Mucosa of descending colon (tissue), 3 donors: ENCODE measurements around the gene GLIPR1L2. TPM values are rescaled to one million over a fixed set of nuclear protein-coding genes. Genes with fewer than 3 reads are reported as not detected.
A peak's percentile ranks its signal among the peaks of the same experiment; 100 is the strongest.
"Not testable (repeated sequence)": the region's sequence is repeated elsewhere in the genome, so short reads cannot be mapped to it uniquely, and the experiment has no call there.

Source experiments
- ATAC-seq: fragments of 200-7000 bp; cut with Tn5 transposase; one replicate; pipeline ENCODE4 v1.9.1; 2020; ENCODE audit warnings: mild to moderate bottlenecking, moderate library complexity
- DNase-seq, 3 donors: peaks; one replicate each; pipeline ENCODE4 v3.0.0-alpha.2; 2020
- H3K36me3 ChIP-seq: fragments of 200-600 bp; one replicate; pipeline ENCODE4 v1.8.0; 2021; ENCODE audit warnings: low read depth, mild to moderate bottlenecking
- H3K4me1 ChIP-seq: fragments of 200-600 bp; one replicate; pipeline ENCODE4 v1.8.0; 2021; ENCODE audit warnings: low read depth, mild to moderate bottlenecking
- H3K4me3 ChIP-seq: fragments of 200-600 bp; one replicate; pipeline ENCODE4 v1.8.0; 2021; ENCODE audit warnings: mild to moderate bottlenecking
- H3K9me3 ChIP-seq: fragments of 200-600 bp; one replicate; pipeline ENCODE4 v1.8.0; 2021; ENCODE audit warnings: mild to moderate bottlenecking
- CTCF ChIP-seq: fragments of 200-600 bp; IDR thresholded peaks from one replicate; pipeline ENCODE4 v1.8.0; 2022; ENCODE audit warnings: antibody characterized with exemption, mild to moderate bottlenecking
- intact Hi-C, 2 donors: fragments of 100-400 bp; cut with DNase I in 1 of 2; cut with micrococcal nuclease in 1 of 2; formaldehyde crosslinking; loops; one replicate each; pipeline versions ENCODE4 v1.11.0 to v1.11.1; 2022; cut with DNase I, micrococcal nuclease
- total RNA-seq, 3 donors: library from RNA; stranded (reverse); fragmentation: NEBNext Ultra II Directional in 2 of 3; extraction: Animal tissue kit (Norgen Biotek cat#: 25700) in 2 of 3; gene quantifications; one replicate each; pipeline versions ENCODE4 v1.2.1 to v1.2.4, GENCODE V29; 2021 to 2023
- donor health status: DM: no; HTN: no; CAD: no; lungs with moderate emphysema.
- donor health status: DM: no; HTN: no; CAD: no.
- donor health status: DM: no; HTN: yes; CAD: no.

GLIPR1L2 gene
- total RNA-seq, 3 donors from 2014 or later = 0.52 to 0.98 TPM; not detected in 1

- H3K4me1 ChIP-seq = no peaks in the 10 kb centered on the region
- intact Hi-C loops = no loop called here
- H3K36me3 ChIP-seq = no peaks in the 10 kb centered on the region
- no peak overlapping the region for H3K4me3 ChIP-seq
- ATAC-seq (no peak), DNase-seq (no peak)
- peaks cover 9% of the 10 kb centered on the region for H3K9me3 ChIP-seq
- no peak for TF ChIP-seq CTCF
Measured at GRCh38 chr12:75455839-75456238, 65.0 kb downstream of the GLIPR1L2 start.

- H3K36me3 ChIP-seq = no peaks in the 10 kb centered on the region
- no peak for TF ChIP-seq CTCF
- H3K9me3 ChIP-seq = peaks cover 9% of the 10 kb centered on the region
- DNase-seq (no peak), ATAC-seq (no peak)
- H3K4me1 ChIP-seq = no peaks in the 10 kb centered on the region
- H3K4me3 ChIP-seq = no peak overlapping the region
- intact Hi-C loops = no loop called here
Measured at GRCh38 chr12:75457191-75457590, 66.3 kb downstream of the GLIPR1L2 start.

GRCh38 chr12:75457866-75458265 is 67.0 kb downstream of the GLIPR1L2 start:
- intact Hi-C loops, H3K36me3 ChIP-seq, H3K9me3 ChIP-seq, H3K4me3 ChIP-seq, DNase-seq, H3K4me1 ChIP-seq, ATAC-seq: not testable (repeated sequence)

- intact Hi-C loops = no loop called here
- DNase-seq = no peak
- TF ChIP-seq CTCF = no peak
- no peak overlapping the region for H3K4me3 ChIP-seq
- no peaks in the 10 kb centered on the region for H3K36me3 ChIP-seq
- no peak for ATAC-seq
- H3K9me3 ChIP-seq = peaks cover 9% of the 10 kb centered on the region
- no peaks in the 10 kb centered on the region for H3K4me1 ChIP-seq
Measured at GRCh38 chr12:75459755-75460154, 68.9 kb downstream of the GLIPR1L2 start.

GRCh38 chr12:75460204-75460603 is 69.3 kb downstream of the GLIPR1L2 start:
- TF ChIP-seq CTCF = no peak
- no peaks in the 10 kb centered on the region for H3K4me1 ChIP-seq
- intact Hi-C loops = no loop called here
- H3K36me3 ChIP-seq = no peaks in the 10 kb centered on the region
- DNase-seq (no peak), ATAC-seq (no peak)
- peaks cover 9% of the 10 kb centered on the region for H3K9me3 ChIP-seq
- H3K4me3 ChIP-seq = no peak overlapping the region

GRCh38 chr12:75471902-75472890 is 81.3 kb downstream of the GLIPR1L2 start:
- TF ChIP-seq CTCF = no peak
- Histone ChIP-seq H3K4me3 (no peak overlapping the region), H3K4me1 (no peaks in the 10 kb centered on the region), H3K9me3 (no peaks in the 10 kb centered on the region), H3K36me3 (no peaks in the 10 kb centered on the region)
- intact Hi-C loops = no loop called here
- ATAC-seq = peak; percentile 50
- no peak for DNase-seq
